Breast epithelium (tissue), 3 donors: ENCODE measurements around the gene PTPRN2.

Source experiments
- POLR2A ChIP-seq: fragments of 450-650 bp; IDR thresholded peaks from one replicate; pipeline ENCODE4 v1.6.1; 2016; ENCODE audit warnings: antibody characterized with exemption, mild to moderate bottlenecking, moderate library complexity
- POLR2AphosphoS5 ChIP-seq, 3 donors: sonication (generic); formaldehyde crosslinking; IDR thresholded peaks; one replicate each; pipeline ENCODE4 v1.6.1; 2017; ENCODE audit warnings: antibody characterized with exemption in 3 of 3
- TF ChIP-seq, protein P1 (sequence below), 3 donors: fragments of 450-650 bp; IDR thresholded peaks; one replicate each; pipeline ENCODE4 v1.5.1; 2016 to 2017; ENCODE audit warnings: antibody characterized with exemption in 3 of 3, mild to moderate bottlenecking in 3 of 3, moderate library complexity in 3 of 3

DNA sequence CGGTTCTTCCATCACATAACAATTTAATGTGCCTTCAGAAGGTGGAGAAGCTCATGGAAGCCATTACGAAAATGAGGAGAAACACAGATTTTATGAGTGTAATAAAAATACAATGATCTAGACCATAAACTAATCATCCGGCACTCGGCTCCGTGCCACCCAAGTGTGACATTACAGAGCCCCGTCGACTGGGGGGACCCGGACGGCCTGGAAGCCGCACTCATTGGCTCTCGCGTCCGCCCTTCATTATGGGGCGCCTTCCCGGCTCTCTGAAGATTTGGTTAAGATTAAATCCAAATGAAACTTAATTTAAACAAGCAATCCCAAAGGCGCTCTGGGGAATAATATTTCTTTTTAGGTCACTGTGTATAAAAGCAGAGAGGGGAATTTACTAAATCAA is 1008.2 kb downstream of the PTPRN2 start:
- TF ChIP-seq, protein P1, sequence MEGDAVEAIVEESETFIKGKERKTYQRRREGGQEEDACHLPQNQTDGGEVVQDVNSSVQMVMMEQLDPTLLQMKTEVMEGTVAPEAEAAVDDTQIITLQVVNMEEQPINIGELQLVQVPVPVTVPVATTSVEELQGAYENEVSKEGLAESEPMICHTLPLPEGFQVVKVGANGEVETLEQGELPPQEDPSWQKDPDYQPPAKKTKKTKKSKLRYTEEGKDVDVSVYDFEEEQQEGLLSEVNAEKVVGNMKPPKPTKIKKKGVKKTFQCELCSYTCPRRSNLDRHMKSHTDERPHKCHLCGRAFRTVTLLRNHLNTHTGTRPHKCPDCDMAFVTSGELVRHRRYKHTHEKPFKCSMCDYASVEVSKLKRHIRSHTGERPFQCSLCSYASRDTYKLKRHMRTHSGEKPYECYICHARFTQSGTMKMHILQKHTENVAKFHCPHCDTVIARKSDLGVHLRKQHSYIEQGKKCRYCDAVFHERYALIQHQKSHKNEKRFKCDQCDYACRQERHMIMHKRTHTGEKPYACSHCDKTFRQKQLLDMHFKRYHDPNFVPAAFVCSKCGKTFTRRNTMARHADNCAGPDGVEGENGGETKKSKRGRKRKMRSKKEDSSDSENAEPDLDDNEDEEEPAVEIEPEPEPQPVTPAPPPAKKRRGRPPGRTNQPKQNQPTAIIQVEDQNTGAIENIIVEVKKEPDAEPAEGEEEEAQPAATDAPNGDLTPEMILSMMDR (IDR thresholded peaks at IDR 0.05), result no peak
- TF ChIP-seq POLR2A (no peak), POLR2AphosphoS5 (IDR thresholded peaks at IDR 0.05) (no peak)
